ENCODE measurements around the gene KCTD15.

KCTD15 gene

DNA sequence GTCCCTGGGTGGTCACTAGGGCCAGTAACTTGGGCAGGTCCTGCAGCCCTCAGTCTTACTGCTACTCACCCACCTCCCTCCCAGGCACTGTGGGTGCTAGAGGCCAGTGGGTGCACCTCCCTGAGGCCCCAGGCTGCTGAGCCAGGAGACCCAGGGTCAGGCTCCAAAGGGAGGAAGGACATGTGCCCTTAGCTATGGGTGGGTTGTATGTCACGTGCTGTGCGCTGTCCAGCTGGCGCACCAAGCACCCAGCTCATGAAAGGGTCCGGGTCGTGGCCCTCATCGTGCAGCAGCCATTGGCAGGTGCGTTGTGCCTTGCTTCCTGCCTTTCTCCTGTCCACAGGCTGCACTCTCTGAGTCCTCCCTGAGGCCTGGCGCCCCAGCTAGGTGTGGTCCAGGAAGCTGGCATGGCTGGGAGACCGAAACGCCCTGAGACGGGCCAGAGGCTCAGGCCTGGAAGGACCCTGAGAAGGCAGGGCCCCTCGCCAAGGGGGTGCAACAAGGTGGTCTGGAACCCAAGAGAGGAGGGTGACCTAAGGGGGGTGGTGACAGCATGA, 47.0 kb upstream of the KCTD15 start:
- no peak overlapping the region for H3K14ac ChIP-seq (ENCODE audit: low read length in 2 of 2)
- H3K4ac ChIP-seq (ENCODE audit: low read depth in 1 of 2, low read length in 2 of 2), result no peak overlapping the region
- no peak overlapping the region for H2AK5ac ChIP-seq (ENCODE audit: low read length, severe bottlenecking)
- peaks cover 0 to 46% of the 10 kb centered on the region in 2 experiments for H3K27me3 ChIP-seq (ENCODE audit: control insufficient read depth in 1 of 2, insufficient read depth in 1 of 2, low read length in 2 of 2)
- no peak overlapping the region for H3K27ac ChIP-seq (ENCODE audit: low read length, poor library complexity, severe bottlenecking)
- 90% methylated on average over 12 of the region's 12 CpGs for WGBS
- no peak overlapping the region for H2AFZ ChIP-seq (ENCODE audit: low read depth, low read length)
- no peaks in the 10 kb centered on the region for H3K36me3 ChIP-seq (ENCODE audit: control insufficient read depth in 1 of 2, insufficient read depth in 2 of 2, low read depth in 1 of 2, low read length in 2 of 2)
- no peak for DNase-seq
- H4K8ac ChIP-seq (ENCODE audit: low read length), result no peak overlapping the region
- no peaks in the 10 kb centered on the region for H3K79me1 ChIP-seq (replicated peaks; ENCODE audit: low read length, poor library complexity, severe bottlenecking)
- no peak overlapping the region for H2BK5ac ChIP-seq (ENCODE audit: low read depth, low read length, poor library complexity, severe bottlenecking)
- H3K9ac ChIP-seq (ENCODE audit: low read length), result no peak overlapping the region
- H3K18ac ChIP-seq (ENCODE audit: low read depth in 1 of 2, low read length in 2 of 2), result no peak overlapping the region
- H3K4me3 ChIP-seq (ENCODE audit: insufficient read depth in 1 of 2, low read depth in 1 of 2, low read length in 2 of 2), result no peak overlapping the region
- no peak overlapping the region for H2BK120ac ChIP-seq (ENCODE audit: low read depth, low read length)
- H3K4me1 ChIP-seq (ENCODE audit: control insufficient read depth, insufficient read depth, low read depth, low read length), result no peaks in the 10 kb centered on the region
- H3K9me3 ChIP-seq (ENCODE audit: control insufficient read depth, low read length), result no peaks in the 10 kb centered on the region
- no peak overlapping the region for H4K91ac ChIP-seq (ENCODE audit: low read length)
- no peak overlapping the region for H2BK15ac ChIP-seq (ENCODE audit: low read depth, poor library complexity, severe bottlenecking)
- no peak overlapping the region for H2BK12ac ChIP-seq (ENCODE audit: low read length in 2 of 2)
- no peak overlapping the region for H3K4me2 ChIP-seq (ENCODE audit: low read length, poor library complexity, severe bottlenecking)
- H3K23ac ChIP-seq (ENCODE audit: low read length in 2 of 2), result no peak overlapping the region

GRCh38 chr19:33750587-33751435, 45.9 kb upstream of the KCTD15 start:
- WGBS, result 81% methylated on average over 16 of the region's 18 CpGs
- Histone ChIP-seq H2BK5ac (ENCODE audit: low read depth, low read length, poor library complexity, severe bottlenecking) (no peak overlapping the region), H4K8ac (ENCODE audit: low read length) (no peak overlapping the region)

GRCh38 chr19:33751436-33751770, 45.3 kb upstream of the KCTD15 start:
- peaks cover 0 to 59% of the 10 kb centered on the region in 2 experiments for H3K27me3 ChIP-seq (ENCODE audit: control insufficient read depth in 1 of 2, insufficient read depth in 1 of 2, low read length in 2 of 2)
- H4K91ac ChIP-seq (ENCODE audit: low read length), result no peak overlapping the region
- H2BK15ac ChIP-seq (ENCODE audit: low read depth, poor library complexity, severe bottlenecking), result no peak overlapping the region
- H3K27ac ChIP-seq (ENCODE audit: low read length, poor library complexity, severe bottlenecking), result no peak overlapping the region
- no peaks in the 10 kb centered on the region for H3K9me3 ChIP-seq (ENCODE audit: control insufficient read depth, low read length)
- no peak overlapping the region for H3K14ac ChIP-seq (ENCODE audit: low read length in 2 of 2)
- no peak overlapping the region for H2BK12ac ChIP-seq (ENCODE audit: low read length in 2 of 2)
- H3K4me3 ChIP-seq (ENCODE audit: insufficient read depth in 1 of 2, low read depth in 1 of 2, low read length in 2 of 2), result no peak overlapping the region
- no peak overlapping the region for H3K18ac ChIP-seq (ENCODE audit: low read depth in 1 of 2, low read length in 2 of 2)
- no peak overlapping the region for H3K4me2 ChIP-seq (ENCODE audit: low read length, poor library complexity, severe bottlenecking)
- H3K4ac ChIP-seq (ENCODE audit: low read depth in 1 of 2, low read length in 2 of 2), result no peak overlapping the region
- H2BK5ac ChIP-seq (ENCODE audit: low read depth, low read length, poor library complexity, severe bottlenecking), result no peak overlapping the region
- H3K36me3 ChIP-seq (ENCODE audit: control insufficient read depth in 1 of 2, insufficient read depth in 2 of 2, low read depth in 1 of 2, low read length in 2 of 2), result no peaks in the 10 kb centered on the region
- H3K79me1 ChIP-seq (replicated peaks; ENCODE audit: low read length, poor library complexity, severe bottlenecking), result no peaks in the 10 kb centered on the region
- 75% methylated on average over 5 of the region's 5 CpGs for WGBS
- no peaks in the 10 kb centered on the region for H3K4me1 ChIP-seq (ENCODE audit: control insufficient read depth, insufficient read depth, low read depth, low read length)
- no peak overlapping the region for H2BK120ac ChIP-seq (ENCODE audit: low read depth, low read length)
- H3K9ac ChIP-seq (ENCODE audit: low read length), result no peak overlapping the region
- H2AFZ ChIP-seq (ENCODE audit: low read depth, low read length), result no peak overlapping the region
- no peak for DNase-seq
- H2AK5ac ChIP-seq (ENCODE audit: low read length, severe bottlenecking), result no peak overlapping the region
- peak overlapping the region; percentile 29 for H4K8ac ChIP-seq (ENCODE audit: low read length)
- H3K23ac ChIP-seq (ENCODE audit: low read length in 2 of 2), result no peak overlapping the region

More at GRCh38 chr19:33750587-33751435, 45.9 kb upstream of the KCTD15 start:
- Histone ChIP-seq H3K36me3 (ENCODE audit: control insufficient read depth in 1 of 2, insufficient read depth in 2 of 2, low read depth in 1 of 2, low read length in 2 of 2) (no peaks in the 10 kb centered on the region), H3K27me3 (ENCODE audit: control insufficient read depth in 1 of 2, insufficient read depth in 1 of 2, low read length in 2 of 2) (peaks cover 0 to 57% of the 10 kb centered on the region in 2 experiments), H2AFZ (ENCODE audit: low read depth, low read length) (no peak overlapping the region), H2BK120ac (ENCODE audit: low read depth, low read length) (no peak overlapping the region), H3K18ac (ENCODE audit: low read depth in 1 of 2, low read length in 2 of 2) (no peak overlapping the region), H3K4me1 (ENCODE audit: control insufficient read depth, insufficient read depth, low read depth, low read length) (no peaks in the 10 kb centered on the region), H3K27ac (ENCODE audit: low read length, poor library complexity, severe bottlenecking) (no peak overlapping the region), H3K4ac (ENCODE audit: low read depth in 1 of 2, low read length in 2 of 2) (no peak overlapping the region), H4K91ac (ENCODE audit: low read length) (no peak overlapping the region), H3K9ac (ENCODE audit: low read length) (no peak overlapping the region), H3K4me3 (ENCODE audit: insufficient read depth in 1 of 2, low read depth in 1 of 2, low read length in 2 of 2) (no peak overlapping the region), H3K23ac (ENCODE audit: low read length in 2 of 2) (no peak overlapping the region), H2BK12ac (ENCODE audit: low read length in 2 of 2) (no peak overlapping the region), H3K14ac (ENCODE audit: low read length in 2 of 2) (no peak overlapping the region), H3K9me3 (ENCODE audit: control insufficient read depth, low read length) (no peaks in the 10 kb centered on the region), H2BK15ac (ENCODE audit: low read depth, poor library complexity, severe bottlenecking) (no peak overlapping the region), H2AK5ac (ENCODE audit: low read length, severe bottlenecking) (no peak overlapping the region), H3K79me1 (replicated peaks; ENCODE audit: low read length, poor library complexity, severe bottlenecking) (no peaks in the 10 kb centered on the region), H3K4me2 (ENCODE audit: low read length, poor library complexity, severe bottlenecking) (no peak overlapping the region)
- DNase-seq, result no peak

- no peak overlapping the region for H3K18ac ChIP-seq (ENCODE audit: low read depth in 1 of 2, low read length in 2 of 2)
- H3K79me1 ChIP-seq (replicated peaks; ENCODE audit: low read length, poor library complexity, severe bottlenecking), result no peaks in the 10 kb centered on the region
- H4K91ac ChIP-seq (ENCODE audit: low read length), result no peak overlapping the region
- no peaks in the 10 kb centered on the region for H3K9me3 ChIP-seq (ENCODE audit: control insufficient read depth, low read length)
- no peaks in the 10 kb centered on the region for H3K4me1 ChIP-seq (ENCODE audit: control insufficient read depth, insufficient read depth, low read depth, low read length)
- H2BK5ac ChIP-seq (ENCODE audit: low read depth, low read length, poor library complexity, severe bottlenecking), result no peak overlapping the region
- H3K27ac ChIP-seq (ENCODE audit: low read length, poor library complexity, severe bottlenecking), result no peak overlapping the region
- no peak overlapping the region for H2BK120ac ChIP-seq (ENCODE audit: low read depth, low read length)
- no peak for DNase-seq
- no peak overlapping the region for H3K4ac ChIP-seq (ENCODE audit: low read depth in 1 of 2, low read length in 2 of 2)
- H3K4me2 ChIP-seq (ENCODE audit: low read length, poor library complexity, severe bottlenecking), result no peak overlapping the region
- WGBS, result 86% methylated on average over 25 of the region's 27 CpGs
- H2BK12ac ChIP-seq (ENCODE audit: low read length in 2 of 2), result no peak overlapping the region
- H4K8ac ChIP-seq (ENCODE audit: low read length), result no peak overlapping the region
- no peak overlapping the region for H2BK15ac ChIP-seq (ENCODE audit: low read depth, poor library complexity, severe bottlenecking)
- peaks cover 0 to 57% of the 10 kb centered on the region in 2 experiments for H3K27me3 ChIP-seq (ENCODE audit: control insufficient read depth in 1 of 2, insufficient read depth in 1 of 2, low read length in 2 of 2)
- no peak overlapping the region for H3K4me3 ChIP-seq (ENCODE audit: insufficient read depth in 1 of 2, low read depth in 1 of 2, low read length in 2 of 2)
- no peak overlapping the region for H3K23ac ChIP-seq (ENCODE audit: low read length in 2 of 2)
- H3K14ac ChIP-seq (ENCODE audit: low read length in 2 of 2), result no peak overlapping the region
- no peaks in the 10 kb centered on the region for H3K36me3 ChIP-seq (ENCODE audit: control insufficient read depth in 1 of 2, insufficient read depth in 2 of 2, low read depth in 1 of 2, low read length in 2 of 2)
- H2AFZ ChIP-seq (ENCODE audit: low read depth, low read length), result no peak overlapping the region
- H2AK5ac ChIP-seq (ENCODE audit: low read length, severe bottlenecking), result no peak overlapping the region
- H3K9ac ChIP-seq (ENCODE audit: low read length), result no peak overlapping the region
These were observed 44.5 kb upstream of the KCTD15 start for GRCh38 chr19:33752018-33752800.

Data from mesenchymal stem cell (in vitro differentiated cells and primary cell).